HepG2 (cell line): ENCODE measurements around the gene MSI2. TPM values are rescaled to one million over a fixed set of nuclear protein-coding genes. Genes with fewer than 3 reads are reported as not detected.
A peak's percentile ranks its signal among the peaks of the same experiment; 100 is the strongest.

Experiments
- ARID4A ChIP-seq: sonication (generic); formaldehyde crosslinking; IDR thresholded peaks from 2 replicates; pipeline ENCODE4 v1.5.0; 2020; ENCODE audit warnings: mild to moderate bottlenecking, missing genetic modification reagents, borderline replicate concordance
- CHD2 ChIP-seq: IDR thresholded peaks from 2 replicates; pipeline ENCODE4 v1.6.1; 2011; ENCODE audit warnings: low read depth, low read length, improper control_type of control experiment
- CREM ChIP-seq, 2 experiments: sonication (generic) in 1 of 2; formaldehyde crosslinking in 1 of 2; IDR thresholded peaks; 2 replicates each; pipeline versions ENCODE4 v1.4.0 to v1.6.1; 2016 to 2020; ENCODE audit warnings: antibody characterized with exemption in 1 of 2, mild to moderate bottlenecking in 1 of 2, missing genetic modification reagents in 1 of 2
- FOXP4 ChIP-seq: sonication (generic); formaldehyde crosslinking; IDR thresholded peaks from 2 replicates; pipeline ENCODE4 v1.4.0; 2020; ENCODE audit warnings: missing genetic modification reagents
- HNF1A ChIP-seq, 2 experiments: sonication (generic) in 1 of 2; formaldehyde crosslinking in 1 of 2; IDR thresholded peaks; 2 replicates each; pipeline versions ENCODE4 v1.4.0 to v1.6.1; 2016 to 2020; ENCODE audit warnings: borderline replicate concordance in 1 of 2, low read depth in 1 of 2, mild to moderate bottlenecking in 1 of 2, missing genetic modification reagents in 1 of 2
- MLX ChIP-seq: IDR thresholded peaks from 2 replicates; pipeline ENCODE4 v1.6.1; 2016
- NR0B2 ChIP-seq: sonication (generic); formaldehyde crosslinking; IDR thresholded peaks from 2 replicates; pipeline ENCODE4 v1.4.0; 2020; ENCODE audit warnings: mild to moderate bottlenecking, missing genetic modification reagents
- NR2F1 ChIP-seq, 2 experiments: fragments of 450-650 bp in 1 of 2; formaldehyde crosslinking in 1 of 2; IDR thresholded peaks; 2 replicates each; pipeline versions ENCODE4 v1.5.0 to v1.6.1; 2016 to 2020; ENCODE audit warnings: mild to moderate bottlenecking in 1 of 2, missing compliant biosample characterization in 1 of 2, missing genetic modification reagents in 1 of 2, moderate library complexity in 1 of 2
- NR2F6 ChIP-seq, 2 experiments: IDR thresholded peaks; 2 replicates each; pipeline ENCODE4 v1.6.1; 2016; ENCODE audit warnings: antibody characterized with exemption in 1 of 2, mild to moderate bottlenecking in 1 of 2
- RFXANK ChIP-seq: IDR thresholded peaks from 2 replicates; pipeline ENCODE4 v1.6.1; 2016
- ZMYM2 ChIP-seq: sonication (generic); formaldehyde crosslinking; IDR thresholded peaks from 2 replicates; pipeline ENCODE4 v1.8.0; 2022; ENCODE audit warnings: mild to moderate bottlenecking, missing genetic modification reagents
- ZNF362 ChIP-seq: sonication (generic); formaldehyde crosslinking; IDR thresholded peaks from 2 replicates; pipeline ENCODE4 v1.4.0; 2020; ENCODE audit warnings: missing genetic modification reagents, mild to moderate bottlenecking, borderline replicate concordance
- polyA plus RNA-seq, 8 experiments: library from polyadenylated mRNA; depleted of rRNA in 3 of 8; stranded (reverse) in 7 of 8; unstranded in 1 of 8; fragments of >200 nt; fragmentation: Illumina TruSeq in 4 of 8; extraction: Trizol in 4 of 8; gene quantifications; 2 replicates each; pipeline versions ENCODE4 v1.2.1 to v1.2.3, GENCODE V29; 2011 to 2016; ENCODE audit warnings: low read depth in 4 of 8, missing spikeins in 1 of 8, mixed read lengths in 1 of 8; ENCODE audit not compliant: insufficient read depth in 1 of 8
- total RNA-seq, 5 experiments: library from RNA; depleted of rRNA; stranded (reverse); fragments of >200 nt; fragmentation: Illumina TruSeq; extraction: Trizol; gene quantifications; 2 replicates each; pipeline ENCODE4 v1.2.3, GENCODE V29; 2016; ENCODE audit warnings: low read depth in 1 of 5

Gene MSI2
- total and polyA plus RNA-seq, 2 of the 13 experiments (the other 11 are each of a cell fraction or from before 2014, with no cell fraction given): 77.5 to 78.4 TPM

GRCh38 chr17:57468932-57469775 lies 212.8 kb downstream of the MSI2 start (continued):
- TF ChIP-seq HNF1A (IDR thresholded peaks at IDR 0.05; ENCODE audit: low read depth) (no peak), HNF1A (CRISPR knock-in tag; IDR thresholded peaks at IDR 0.05; ENCODE audit: borderline replicate concordance) (peak; percentile 24; the same call in 1 of the 2 replicates), ARID4A (CRISPR knock-in tag) (0 out of 2 replicates have a peak, but pooled peaks have one; percentile 2), ZMYM2 (CRISPR knock-in tag) (no peak), CHD2 (no peak), CREM (IDR thresholded peaks at IDR 0.05) (peak; percentile 32; the same call in 1 of the 2 replicates), CREM (CRISPR knock-in tag; IDR thresholded peaks at IDR 0.05) (no peak), ZNF362 (CRISPR knock-in tag) (peak; percentile 18; the same call in 1 of the 2 replicates), RFXANK (CRISPR knock-in tag) (0 out of 2 replicates have a peak, but pooled peaks have one; percentile 36), NR0B2 (CRISPR knock-in tag) (no peak), NR2F1 (CRISPR knock-in tag; IDR thresholded peaks at IDR 0.05) (peak; percentile 37 to 40; a peak in 1 of 4 replicates), NR2F6 (IDR thresholded peaks at IDR 0.05) (peak; percentile 67), NR2F6 (CRISPR knock-in tag; IDR thresholded peaks at IDR 0.05) (peak; percentile 77), MLX (CRISPR knock-in tag) (peak; percentile 20; the same call in 1 of the 2 replicates), FOXP4 (peak; percentile 61)
